ENCODE data around the gene TNNT2.

The TNNT2 gene

DNA sequence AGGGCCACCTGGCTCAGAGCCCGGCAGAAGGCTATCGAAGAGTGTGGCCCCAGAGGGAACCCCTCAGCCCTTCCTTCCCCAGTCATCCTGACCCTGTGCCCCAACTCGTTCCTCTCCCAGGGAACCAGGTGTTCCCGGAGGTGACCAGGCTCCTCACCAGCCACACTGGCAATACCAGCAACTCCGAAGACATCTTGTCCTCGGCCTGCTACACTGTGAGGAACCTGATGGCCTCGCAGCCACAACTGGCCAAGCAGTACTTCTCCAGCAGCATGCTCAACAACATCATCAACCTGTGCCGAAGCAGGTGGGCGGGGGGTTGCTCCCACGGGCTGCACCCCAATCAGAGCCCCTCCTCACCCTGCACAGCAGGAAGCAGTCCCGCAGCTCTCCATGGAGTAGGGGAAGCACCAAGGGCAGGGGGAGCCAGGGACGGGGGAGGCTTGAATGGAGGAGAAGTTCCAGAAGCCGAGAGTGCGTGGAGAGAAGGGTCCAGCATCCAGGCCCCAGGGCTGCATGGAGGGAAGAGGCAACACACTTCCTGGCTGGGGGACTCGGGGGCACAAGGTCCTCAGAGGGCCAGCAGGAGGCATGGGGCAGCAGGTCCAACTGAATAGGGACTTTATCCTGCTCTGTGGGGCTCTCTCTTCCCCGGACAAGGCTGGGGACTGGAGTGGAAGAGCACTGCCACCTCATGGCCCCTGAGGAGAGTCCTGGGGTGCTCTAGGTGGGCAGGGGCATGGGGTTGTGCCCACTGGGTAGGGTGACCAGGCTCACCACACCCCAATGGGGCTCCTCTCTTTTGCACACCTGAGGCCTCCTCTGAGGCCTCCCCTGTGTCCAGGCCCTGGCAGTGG is 52.4 kb downstream of the TNNT2 start:
- TF ChIP-seq CTCF (IDR thresholded peaks at IDR 0.05) = no peak

DNA sequence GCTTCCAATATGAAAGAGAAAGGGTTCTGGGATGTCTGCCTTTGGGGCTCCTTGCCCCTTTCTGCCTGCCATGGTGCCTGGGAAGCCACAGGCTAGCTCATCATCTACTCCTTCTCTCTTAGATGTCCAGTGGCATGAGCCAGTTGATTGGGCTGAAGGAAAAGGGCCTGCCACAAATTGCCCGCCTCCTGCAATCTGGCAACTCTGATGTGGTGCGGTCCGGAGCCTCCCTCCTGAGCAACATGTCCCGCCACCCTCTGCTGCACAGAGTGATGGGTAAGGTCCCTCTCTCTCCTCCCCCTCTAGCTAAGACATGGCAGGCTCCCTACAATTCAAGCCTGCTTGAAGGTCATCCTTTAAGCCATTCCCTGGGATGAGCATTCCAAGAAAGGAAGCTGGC is 53.2 kb downstream of the TNNT2 start:
- TF ChIP-seq CTCF (IDR thresholded peaks at IDR 0.05) = no peak

DNA sequence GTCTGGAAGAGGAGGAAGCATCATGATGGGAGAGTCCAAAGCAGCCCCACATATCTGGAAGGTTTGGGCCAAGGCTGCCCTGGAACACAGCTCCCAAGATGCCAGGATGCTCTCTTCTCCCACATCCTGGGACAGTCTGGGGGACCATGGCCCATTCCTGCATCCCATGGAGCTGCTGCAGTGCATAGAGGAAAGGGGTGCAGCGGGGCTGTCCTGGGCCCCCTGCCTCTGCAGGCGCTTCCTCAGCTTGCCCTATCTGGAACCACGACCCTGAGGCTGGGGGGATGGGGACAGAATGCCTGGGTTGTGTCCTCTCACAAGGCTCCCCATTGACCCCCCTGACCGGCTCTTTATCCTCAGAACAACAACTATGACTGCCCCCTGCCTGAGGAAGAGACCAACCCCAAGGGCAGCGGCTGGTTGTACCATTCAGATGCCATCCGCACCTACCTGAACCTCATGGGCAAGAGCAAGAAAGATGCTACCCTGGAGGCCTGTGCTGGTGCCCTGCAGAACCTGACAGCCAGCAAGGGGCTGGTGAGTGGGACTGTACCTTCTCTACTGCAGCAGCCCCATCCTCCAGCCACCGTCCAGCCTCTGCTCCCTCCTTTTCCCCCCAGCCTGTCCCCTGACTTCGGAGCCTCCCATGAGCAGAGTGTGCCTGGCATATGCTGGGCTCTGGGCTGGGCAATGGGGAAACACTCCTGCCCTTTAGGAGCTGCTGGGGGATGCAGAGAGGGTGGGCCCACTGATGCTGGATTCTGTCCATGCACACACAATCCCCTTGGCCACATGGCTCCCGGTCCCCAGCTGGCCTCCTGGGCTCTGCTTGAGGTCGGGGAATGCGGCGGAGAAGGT is 54.6 kb downstream of the TNNT2 start:
- TF ChIP-seq CTCF (IDR thresholded peaks at IDR 0.05) = no peak

GRCh38 chr1:201321826-201322390 is 55.6 kb downstream of the TNNT2 start:
- no peak for TF ChIP-seq CTCF (IDR thresholded peaks at IDR 0.05)

- TF ChIP-seq CTCF (IDR thresholded peaks at IDR 0.05) = no peak
Observed at GRCh38 chr1:201320168-201320788, 57.2 kb downstream of the TNNT2 start.

GRCh38 chr1:201319631-201320030 is 57.8 kb downstream of the TNNT2 start:
- TF ChIP-seq CTCF (IDR thresholded peaks at IDR 0.05) = no peak
